GM21423 (cell line): ENCODE results near the gene SPPL2B.

Source experiments
- ATAC-seq: cut with Tn5 transposase; IDR thresholded peaks from one replicate; pipeline ENCODE4 v1.9.1; 2021; ENCODE audit warnings: mild to moderate bottlenecking, moderate library complexity; ENCODE audit not compliant: unreplicated experiment

The SPPL2B gene

DNA sequence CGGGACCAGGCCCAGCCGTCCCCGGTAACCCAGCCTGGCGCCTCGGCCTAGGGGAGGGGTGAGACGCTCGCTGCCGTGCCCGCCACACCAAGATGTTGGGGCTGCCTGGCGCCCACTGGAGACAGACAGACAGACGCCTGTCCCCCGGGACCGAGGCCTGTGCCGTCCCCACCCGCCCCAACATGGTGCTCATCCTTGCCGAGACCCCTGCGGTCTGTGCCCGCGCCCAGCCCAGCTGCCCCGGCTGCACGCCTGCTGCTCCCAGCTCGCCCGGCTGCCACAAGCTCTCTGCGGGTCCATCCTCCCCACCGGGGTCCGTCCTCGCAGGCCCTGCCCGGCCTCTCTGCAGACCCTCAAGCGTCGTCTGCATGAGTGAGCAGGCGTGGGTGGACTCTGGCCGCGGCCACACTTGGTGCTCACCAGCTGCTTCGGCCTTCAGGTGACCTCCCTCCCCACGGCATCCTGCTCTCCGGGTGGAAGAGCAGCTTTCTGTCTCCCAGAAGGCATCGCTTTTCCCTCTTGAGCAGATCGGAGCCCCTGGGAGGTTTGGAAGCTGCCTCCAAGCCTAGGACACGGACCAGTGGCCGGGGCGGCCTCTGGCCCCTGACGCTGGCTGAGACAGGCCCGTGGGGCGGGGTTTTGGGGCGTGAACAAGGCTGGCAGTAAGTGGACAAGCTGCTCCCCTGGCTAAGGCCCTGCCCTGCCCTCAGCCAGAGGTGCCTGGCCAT, 24.8 kb downstream of the SPPL2B start:
- no peak for ATAC-seq

DNA sequence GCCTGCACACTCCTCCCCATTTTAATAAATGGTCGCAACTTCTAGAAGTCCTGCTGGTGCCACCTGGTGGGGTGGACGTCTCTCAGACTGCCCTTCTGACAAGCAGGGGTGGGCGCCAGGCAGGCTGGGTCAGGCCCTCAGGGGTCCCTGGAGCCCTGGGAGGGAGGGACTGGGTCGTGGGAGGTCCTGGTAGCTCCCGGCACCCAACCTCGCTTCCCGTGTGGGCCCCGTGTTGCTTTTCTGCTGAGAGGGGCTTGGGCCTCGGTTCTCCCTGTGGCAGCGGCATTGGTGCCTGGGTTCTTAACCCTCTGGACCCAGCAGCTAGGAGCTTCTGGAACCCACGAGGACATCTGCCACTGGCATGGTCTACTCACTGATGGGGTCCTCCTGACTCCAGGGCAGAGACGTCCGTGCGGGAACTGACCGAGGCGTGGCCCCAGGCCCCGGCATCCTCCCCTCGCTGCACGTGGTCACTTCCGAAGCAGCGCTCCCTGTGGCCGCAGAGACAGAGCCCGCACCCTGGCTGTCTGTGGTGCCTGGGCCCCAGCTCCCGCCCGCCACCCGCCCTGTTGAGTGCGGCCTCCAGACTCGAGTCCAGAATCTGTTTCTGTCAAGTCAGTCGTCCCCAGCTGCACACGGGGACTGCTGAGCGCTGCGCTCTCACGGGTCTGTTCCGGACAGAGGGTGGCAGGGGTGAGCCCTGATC, 25.6 kb downstream of the SPPL2B start:
- ATAC-seq: no peak

DNA sequence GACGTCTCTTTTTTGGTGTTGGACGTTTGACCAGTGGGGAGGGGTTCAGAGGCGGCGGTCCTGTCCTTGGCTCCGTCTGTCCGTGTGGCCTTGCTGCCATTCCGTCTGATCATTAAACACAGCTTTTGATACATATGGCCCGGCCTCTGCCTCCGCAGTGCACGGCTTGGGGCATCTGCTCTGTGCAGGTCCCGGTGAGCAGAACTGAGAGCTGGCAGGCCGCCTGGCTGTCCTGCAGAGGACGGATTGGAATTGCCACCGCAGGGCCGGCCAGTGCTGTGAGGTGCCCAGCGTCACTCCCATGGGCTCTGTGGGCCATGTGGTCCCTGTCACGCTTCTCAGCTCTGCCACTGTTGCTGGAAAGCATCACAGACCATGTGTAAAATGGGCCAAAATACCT, 26.2 kb downstream of the SPPL2B start:
- no peak for ATAC-seq

DNA sequence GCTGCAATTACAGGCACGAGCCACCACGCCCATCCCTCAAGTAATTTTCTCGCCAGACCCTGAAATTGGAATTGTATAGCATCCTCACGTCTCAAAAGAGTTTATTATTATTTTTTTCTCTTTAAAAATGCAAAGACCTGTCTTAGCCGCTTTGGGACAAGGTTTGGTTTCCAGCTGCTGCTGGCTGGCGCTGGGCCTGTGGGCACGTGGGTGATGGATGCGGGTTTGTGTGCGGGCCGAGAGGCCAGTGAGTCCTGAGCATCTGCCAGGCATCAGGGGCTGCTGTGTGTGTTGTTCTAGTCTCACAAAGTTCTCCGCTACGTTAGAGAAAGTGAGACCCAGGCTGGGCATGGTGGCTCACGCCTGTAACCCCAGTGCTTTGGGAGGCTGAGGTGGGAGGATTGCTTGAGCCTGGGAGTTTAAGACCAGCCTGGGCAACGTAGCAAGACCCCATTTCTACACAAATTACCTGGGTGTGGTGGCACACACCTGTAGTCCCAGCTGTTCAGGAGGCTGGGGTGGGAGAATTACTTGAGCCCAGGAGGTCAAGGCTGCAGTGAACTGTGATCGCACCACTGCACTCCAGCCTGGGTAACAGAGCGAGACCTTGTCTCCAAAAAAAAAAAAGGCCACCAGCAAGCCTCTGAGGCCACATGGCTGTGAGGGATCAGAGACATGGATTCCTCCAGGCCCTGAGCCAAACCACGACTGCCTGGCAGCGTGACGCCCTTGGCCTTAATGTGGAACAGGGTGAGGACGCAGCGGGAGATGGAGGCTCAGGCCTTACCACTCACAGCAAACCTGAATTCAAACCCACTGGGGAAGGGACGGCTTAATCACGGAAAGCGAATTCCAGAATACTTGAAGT, 26.9 kb downstream of the SPPL2B start:
- ATAC-seq: no peak

DNA sequence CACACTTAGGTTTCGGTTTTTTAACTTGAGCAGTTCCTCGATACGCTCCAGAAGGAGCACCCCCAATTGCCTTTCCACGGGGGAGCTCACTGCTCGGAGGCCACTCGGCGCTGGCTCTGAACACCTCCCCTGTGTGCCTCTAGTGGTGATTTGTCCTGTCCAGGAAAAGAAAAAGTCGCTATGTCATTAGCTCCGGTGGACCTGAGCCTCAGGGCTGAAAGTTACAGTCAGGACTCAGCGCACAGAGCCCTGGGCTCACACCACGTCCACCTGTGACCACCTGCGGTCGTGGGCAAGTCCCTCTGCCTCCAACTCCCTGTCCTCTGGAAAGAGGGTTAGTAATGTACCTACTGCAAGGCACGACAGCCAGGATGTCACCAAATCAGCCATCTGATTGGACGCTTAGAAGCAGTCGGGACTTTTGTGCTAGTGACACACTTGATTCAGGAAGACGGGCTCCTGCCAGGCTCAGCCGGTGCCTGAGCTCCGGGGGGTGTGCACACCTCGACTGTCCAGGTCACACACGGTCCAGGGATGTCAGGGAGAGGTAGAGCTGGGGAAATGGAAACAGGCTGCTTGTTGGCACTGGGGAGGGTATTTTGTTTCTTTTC, 27.7 kb downstream of the SPPL2B start:
- ATAC-seq: no peak

DNA sequence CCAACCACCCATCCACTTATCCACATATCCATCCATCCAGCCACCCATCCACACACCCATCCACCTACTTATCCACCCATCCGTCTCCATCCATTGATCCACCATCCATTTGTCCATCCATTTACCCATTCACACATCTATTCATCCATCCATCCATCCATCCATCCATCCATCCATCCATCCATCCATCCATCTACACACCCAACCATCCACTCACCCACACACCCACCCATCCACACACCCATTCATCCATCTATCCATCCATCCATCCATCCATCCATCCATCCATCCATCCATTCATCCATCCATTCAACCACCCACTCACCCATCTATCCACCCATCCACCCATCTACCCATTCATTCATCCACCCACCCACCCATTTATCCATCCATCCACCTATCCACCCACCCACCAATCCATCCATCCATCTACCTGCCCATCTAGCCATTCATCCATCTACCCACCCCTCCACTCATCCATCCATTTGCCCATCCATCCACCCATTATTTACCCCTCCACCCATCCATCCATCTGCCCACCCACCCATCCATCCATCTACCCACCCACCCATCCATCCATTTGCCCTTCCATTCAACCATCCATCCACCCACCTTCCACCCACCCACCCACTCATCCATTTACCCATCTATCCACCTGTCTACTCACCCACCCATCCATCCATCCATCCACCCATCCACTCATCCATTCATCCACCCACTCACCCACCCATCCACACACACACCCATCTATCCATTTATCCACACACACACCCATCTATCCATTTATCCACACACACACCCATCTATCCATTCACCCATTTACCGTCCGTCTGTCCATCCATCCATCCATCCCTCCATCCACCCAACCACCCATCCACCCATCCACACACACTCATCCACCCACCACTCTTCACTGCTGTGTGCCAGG, 29.1 kb downstream of the SPPL2B start:
- ATAC-seq: no peak

DNA sequence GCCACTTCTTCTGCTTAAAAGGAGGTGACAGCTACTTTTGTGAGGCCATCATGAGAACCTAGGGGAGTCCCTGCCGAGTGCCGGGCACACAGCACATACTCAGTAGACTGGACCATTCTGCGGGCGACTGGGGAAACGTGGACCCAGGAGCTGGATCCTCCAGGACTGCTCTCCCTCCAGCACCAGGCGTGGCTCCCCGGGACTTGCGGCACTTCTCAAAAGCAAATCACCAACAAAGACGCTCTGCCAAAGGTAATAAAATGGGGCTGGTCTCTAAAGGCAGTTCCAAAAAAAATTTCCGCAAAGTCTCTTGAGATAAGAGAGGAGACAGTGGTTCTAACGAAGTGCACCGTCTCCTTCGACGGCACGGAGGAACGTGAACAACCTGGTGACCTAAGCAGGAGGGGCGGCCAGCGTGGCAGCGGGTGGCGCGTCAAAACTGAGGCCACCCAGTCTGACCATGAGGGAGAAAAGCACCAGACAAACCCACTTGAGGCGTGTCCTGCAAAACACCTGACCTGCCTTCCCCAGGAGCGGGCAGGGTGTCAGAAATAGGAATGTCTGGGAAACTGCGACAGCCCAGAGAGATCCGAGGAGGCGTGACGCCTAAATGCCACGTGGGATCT, 30.2 kb downstream of the SPPL2B start:
- ATAC-seq: no peak

DNA sequence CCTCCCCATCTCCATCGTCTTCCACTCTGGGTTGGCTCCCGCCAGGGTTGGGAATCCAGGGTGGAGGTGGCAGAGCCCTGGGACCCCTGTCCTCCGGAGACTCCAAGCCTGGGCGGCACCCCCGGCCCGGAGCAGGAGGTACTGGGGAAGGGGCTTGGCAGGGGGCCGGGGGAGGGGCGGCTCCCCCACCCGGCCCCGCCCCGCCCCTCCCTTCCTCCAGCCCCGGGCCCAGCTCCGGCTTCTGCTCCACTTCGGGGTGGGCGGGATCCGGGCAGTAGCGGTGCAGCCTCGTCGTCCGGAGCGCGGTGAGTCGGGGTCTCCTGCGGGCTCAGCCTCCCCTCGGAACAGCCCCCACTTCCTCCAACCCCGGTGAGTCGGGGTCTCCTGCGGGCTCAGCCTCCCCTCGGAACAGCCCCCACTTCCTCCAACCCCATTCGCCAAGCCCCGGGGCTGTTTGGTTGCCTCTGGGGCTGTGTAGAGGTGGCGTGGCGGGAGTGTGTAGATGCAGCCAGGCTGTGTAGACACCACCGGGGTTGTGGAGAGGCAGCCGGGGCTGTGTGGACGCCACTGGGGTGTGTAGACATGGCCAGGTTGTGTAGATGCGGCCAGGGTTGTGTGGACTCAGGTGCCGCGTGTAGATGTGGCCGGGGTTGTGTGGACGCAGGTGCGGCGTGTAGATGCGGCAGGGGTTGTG, 31.7 kb downstream of the SPPL2B start, which contains the start of gene TMPRSS9:
Gene TMPRSS9, plus strand, starts transcription at position 274 of the 694 bp plus-strand sequence. CDS start 29,521 bp downstream, outside the sequence.
- ATAC-seq: no peak

DNA sequence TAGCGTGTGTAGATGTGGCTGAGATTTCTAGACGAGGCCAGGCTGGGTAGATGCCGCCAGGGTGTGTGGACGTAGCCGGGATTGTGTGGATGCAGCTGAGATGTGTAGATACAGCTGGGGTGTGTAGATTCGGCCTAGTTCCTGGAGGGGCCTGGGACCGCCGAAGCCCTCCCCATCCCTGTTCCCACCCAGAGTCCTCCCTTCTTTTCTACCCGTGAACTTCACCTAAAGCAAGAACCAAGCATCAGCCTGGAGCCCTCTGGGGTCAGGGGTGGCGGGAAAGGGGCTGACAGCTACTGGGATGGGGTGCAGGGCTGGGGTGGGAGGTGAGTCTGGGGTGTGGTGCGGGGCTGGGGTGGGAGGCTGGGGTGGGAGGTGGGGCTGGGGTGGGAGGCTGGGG, 32.3 kb downstream of the SPPL2B start:
- ATAC-seq: no peak

DNA sequence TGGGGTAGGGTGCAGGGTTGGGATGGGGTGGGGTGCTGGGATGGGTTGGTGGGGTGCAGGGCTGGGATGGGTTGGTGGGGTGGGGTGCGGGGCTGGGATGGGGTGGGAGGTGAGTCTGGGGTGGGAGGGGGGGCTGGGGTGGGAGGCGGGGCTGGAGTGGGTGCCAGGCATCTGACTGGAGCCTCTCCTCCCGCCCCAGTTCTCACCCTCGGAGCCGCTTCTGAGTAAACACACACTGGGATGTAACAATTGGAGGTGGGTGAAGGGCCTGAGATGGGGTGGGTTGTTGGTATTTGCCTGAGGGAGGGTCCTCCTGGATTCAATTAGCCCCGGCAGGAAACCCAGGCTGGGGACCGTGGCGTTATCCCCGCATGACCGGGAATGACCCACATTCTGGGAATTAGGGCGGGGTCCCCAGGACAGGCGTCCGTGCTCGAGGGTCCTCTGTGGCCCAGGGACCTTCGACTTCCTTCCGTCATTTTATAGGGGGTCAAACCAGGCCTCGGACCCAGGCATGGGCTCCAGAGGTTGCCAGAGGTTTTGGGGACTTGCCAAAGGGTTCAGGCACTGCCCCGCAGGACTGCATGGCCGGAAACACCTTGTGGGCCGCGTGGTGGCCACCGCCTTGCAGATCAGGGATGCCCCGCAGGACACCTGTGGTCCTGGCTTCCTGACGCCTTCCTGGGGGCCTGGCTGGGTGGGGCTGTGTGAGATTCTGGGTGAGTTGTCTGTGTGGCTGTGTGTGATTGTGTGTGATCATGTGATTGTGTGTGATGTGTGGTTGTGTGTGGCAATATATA, 33.0 kb downstream of the SPPL2B start:
- ATAC-seq: no peak

DNA sequence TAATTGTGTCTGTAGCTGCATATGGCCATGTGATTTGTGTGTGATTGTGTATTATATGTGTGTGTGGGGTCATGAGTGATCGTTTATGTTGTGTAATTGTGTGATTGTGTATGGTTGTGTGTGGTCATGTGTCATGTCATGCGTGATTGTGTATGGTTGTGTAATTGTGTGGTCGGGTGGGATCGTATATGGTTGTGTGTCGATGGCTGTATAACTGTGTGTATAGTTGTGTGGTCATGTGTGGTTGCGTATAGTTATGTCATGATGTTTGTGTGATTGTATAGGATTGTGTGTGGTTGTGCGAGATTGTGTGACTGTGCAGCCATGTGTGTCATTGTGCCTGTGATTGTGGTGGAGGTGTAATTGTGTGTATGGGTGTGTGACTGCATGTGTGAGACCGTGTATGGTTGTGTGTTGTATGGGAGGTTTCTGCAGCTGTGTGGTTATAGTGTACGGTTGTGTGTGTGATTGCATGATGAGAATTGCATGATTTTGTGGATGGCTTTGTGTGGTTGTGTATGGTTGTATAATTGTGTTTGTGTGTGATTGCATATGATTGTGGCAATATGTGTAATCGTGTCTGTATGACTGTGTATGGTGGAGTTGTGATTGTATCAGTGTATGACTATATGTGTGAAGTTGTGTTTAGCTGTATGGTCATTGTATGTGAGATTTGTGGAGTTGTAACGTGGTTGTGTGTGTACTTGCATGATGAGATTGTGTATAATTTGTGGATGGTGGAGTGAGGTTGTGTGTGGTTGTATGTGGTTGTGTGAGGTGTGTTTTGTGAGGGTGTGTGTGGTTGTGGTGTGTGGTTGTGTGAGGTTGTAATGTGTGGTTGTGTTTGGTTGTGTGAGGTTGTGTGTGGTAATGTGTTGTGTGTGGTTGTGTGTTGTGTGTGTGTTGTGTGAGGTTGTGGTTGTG, 33.8 kb downstream of the SPPL2B start:
- no peak for ATAC-seq

DNA sequence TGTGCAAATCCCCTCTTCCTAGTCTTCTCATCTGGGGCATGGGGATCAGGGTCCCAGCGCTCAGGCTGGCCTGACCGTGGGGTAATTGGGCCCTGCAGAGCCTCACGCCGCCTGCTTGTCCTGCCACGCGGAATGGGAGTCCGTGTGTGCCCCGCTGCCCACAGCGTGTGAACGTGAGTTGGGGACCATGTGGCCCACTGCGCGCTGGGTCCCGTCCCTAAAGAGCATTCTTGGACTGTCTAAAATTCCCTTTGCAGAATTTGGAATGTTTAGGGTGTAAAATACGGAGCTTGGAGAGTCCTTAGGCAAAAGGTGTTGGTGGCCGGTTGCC, 34.5 kb downstream of the SPPL2B start:
- no peak for ATAC-seq

DNA sequence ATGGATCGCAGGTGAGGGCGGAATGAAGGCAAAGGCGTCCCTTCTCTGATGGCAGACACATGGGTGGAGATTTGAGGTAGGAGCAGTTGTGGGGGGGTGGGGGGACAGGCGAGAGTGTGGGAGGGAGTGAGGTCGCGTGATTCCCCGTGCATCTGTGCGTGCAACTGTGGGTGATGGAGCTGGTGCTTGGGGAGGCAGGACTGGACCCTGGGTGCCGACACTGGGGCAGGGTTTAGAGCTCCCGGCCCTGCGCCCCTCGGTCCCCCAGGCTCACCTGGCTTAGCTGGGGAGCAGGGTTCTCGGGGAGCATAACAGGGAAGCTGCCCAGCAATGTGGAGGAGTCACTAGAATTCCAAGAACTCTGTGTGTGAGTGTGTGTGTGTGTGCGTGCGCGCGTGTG, 34.9 kb downstream of the SPPL2B start:
- no peak for ATAC-seq

DNA sequence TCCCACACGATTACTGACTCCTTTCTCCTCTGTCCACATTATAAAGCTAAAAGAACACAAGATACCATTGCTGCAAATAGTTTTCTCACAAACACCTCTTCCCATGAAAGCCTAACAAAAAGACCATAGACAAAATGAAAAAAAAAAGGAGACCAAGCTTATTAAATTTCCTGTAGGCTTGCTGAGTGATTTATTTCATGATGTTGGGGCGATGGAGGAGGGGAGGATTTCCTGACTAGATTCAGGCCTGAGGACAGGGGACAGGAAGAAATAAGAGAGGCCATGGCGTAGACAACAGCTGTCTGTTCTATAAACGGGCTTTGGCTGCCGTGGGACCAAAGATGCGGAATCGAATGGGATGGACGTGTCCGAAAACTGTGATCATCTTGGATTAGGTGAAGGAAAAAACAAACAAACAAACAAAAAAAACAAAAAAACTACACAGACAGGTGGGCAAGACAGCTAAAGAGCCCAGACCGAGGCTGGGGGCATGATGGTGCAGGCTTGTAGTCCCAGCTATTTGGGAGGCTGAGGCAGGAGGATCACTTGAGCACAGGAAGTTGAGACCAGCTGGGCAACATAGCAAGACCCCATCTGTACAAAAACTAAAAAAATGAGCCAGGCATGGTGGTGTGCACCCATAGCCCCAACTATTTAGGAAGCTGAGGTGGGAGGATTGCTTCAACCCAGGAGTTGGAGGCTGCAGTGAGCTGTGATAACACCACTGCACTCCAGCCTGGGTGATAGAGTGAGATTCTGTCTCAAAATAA, 36.9 kb downstream of the SPPL2B start:
- no peak for ATAC-seq

DNA sequence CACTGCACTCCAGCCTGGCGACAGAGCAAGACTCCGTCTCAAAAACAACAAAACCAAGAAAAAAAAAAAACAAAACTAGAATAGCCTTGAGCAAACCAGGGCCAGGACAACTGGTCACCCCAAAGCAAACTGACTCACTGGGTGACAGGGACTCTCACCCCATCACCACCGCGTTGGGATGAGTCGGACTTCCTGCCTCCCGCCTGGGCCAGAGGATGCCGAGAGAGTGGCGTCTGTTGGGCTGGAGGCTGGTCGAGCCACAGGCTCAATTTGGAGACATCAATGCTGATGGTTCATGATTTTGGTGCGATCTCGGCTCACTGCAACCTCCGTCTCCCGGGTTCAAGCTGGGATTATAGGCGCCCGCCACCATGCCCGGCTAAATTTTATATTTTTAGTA, 43.2 kb downstream of the SPPL2B start:
- ATAC-seq: no peak

DNA sequence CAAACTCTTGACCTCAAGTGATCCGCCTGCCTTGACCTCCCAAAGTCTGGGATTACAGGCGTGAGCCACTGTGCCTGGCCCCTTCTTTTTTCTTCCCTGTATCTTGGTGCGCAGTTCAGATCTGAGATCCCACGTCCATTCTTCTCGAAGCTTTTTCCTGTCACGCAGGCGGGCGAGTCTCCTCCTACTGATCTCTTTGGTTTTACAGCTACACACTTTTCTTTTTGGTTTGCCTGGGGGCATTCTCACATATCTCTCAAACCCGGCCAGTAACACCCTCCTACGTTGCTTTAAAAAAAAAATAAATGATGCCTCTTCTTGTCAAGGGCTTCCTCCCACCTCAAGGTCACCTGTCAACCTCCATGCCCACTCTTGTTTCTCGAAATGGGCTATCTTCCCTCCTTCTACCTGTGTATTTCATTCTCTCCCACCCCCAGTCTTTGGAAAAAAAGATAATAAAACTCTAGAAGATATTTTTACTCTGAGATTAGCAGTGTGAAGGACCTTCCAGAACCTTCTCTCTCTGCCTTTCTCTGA, 43.7 kb downstream of the SPPL2B start:
- ATAC-seq: no peak
